HEK293 (cell line): ENCODE measurements around the gene ANKRD44.

Source experiments
- CTCF ChIA-PET: fragments of 350-600 bp; formaldehyde crosslinking; extraction: SDS; loops from one replicate; lab custom pipeline; 2021; ENCODE audit warnings: antibody characterized with exemption; lab: Yijun Ruan, JAX
- POLR2A ChIA-PET: fragments of 300-600 bp; formaldehyde crosslinking; extraction: SDS; loops from one replicate; lab custom pipeline; 2020; ENCODE audit warnings: antibody characterized with exemption, inconsistent platforms; lab: Yijun Ruan, JAX
- H3K27ac ChIP-seq: fragments of 200-500 bp; sonication (Bioruptor generic); 2 replicates; pipeline ENCODE4 v1.5.1; 2014; ENCODE audit warnings: low read depth, low read length, control low read depth, inconsistent platforms; ENCODE audit errors: extremely low read depth
- H3K36me3 ChIP-seq, 2 experiments: fragments of 200-500 bp in 1 of 2; sonication (Bioruptor generic) in 1 of 2; 1 replicate in 1 of 2; 2 replicates in 1 of 2; pipeline ENCODE4 v1.5.1; 2014 to 2017; ENCODE audit warnings: inconsistent platforms in 2 of 2, low read length in 2 of 2; ENCODE audit not compliant: control insufficient read depth in 2 of 2, insufficient read depth in 1 of 2
- H3K4me1 ChIP-seq: fragments of 200-500 bp; sonication (Bioruptor generic); 2 replicates; pipeline ENCODE4 v1.5.1; 2014; ENCODE audit warnings: mild to moderate bottlenecking, low read length, inconsistent platforms; ENCODE audit not compliant: control insufficient read depth, insufficient read depth
- H3K4me3 ChIP-seq: 2 replicates; pipeline ENCODE4 v1.5.1; 2011; ENCODE audit warnings: low read depth, mild to moderate bottlenecking, control low read depth, low read length, moderate library complexity
- H3K9me3 ChIP-seq: fragments of 200-500 bp; sonication (Bioruptor generic); 2 replicates; pipeline ENCODE4 v1.5.1; 2014; ENCODE audit warnings: low read depth, low read length, inconsistent platforms; ENCODE audit not compliant: control insufficient read depth, insufficient read depth
- AEBP2 ChIP-seq: fragments of 450-650 bp; formaldehyde crosslinking; IDR thresholded peaks from 2 replicates; pipeline ENCODE4 v1.5.1; 2016; ENCODE audit warnings: missing biosample characterization, missing genetic modification characterization, borderline replicate concordance
- ELK4 ChIP-seq: IDR thresholded peaks from 2 replicates; pipeline ENCODE4 v1.6.1; 2011; ENCODE audit warnings: mild to moderate bottlenecking, low read depth, low read length, borderline replicate concordance
- GLI2 ChIP-seq: fragments of 450-650 bp; formaldehyde crosslinking; IDR thresholded peaks from 2 replicates; pipeline ENCODE4; 2017; ENCODE audit warnings: missing biosample characterization, missing genetic modification characterization, low read depth, borderline replicate concordance
- KLF1 ChIP-seq: fragments of 450-650 bp; formaldehyde crosslinking; IDR thresholded peaks from 2 replicates; pipeline ENCODE4 v1.5.1; 2016; ENCODE audit warnings: missing biosample characterization, missing genetic modification characterization
- KLF17 ChIP-seq: fragments of 450-650 bp; formaldehyde crosslinking; IDR thresholded peaks from 2 replicates; pipeline ENCODE4 v1.5.1; 2016; ENCODE audit warnings: missing biosample characterization, missing genetic modification characterization
- RBAK ChIP-seq: fragments of 450-650 bp; formaldehyde crosslinking; IDR thresholded peaks from 2 replicates; pipeline ENCODE4 v1.5.1; 2016; ENCODE audit warnings: missing biosample characterization, missing genetic modification characterization
- SP2 ChIP-seq: fragments of 450-650 bp; formaldehyde crosslinking; IDR thresholded peaks from 2 replicates; pipeline ENCODE4 v1.5.1; 2016; ENCODE audit warnings: missing biosample characterization, missing genetic modification characterization
- ZNF112 ChIP-seq: fragments of 450-650 bp; formaldehyde crosslinking; IDR thresholded peaks from 2 replicates; pipeline ENCODE4 v1.5.0; 2017; ENCODE audit warnings: missing biosample characterization, missing genetic modification characterization
- ZNF132 ChIP-seq: fragments of 450-650 bp; formaldehyde crosslinking; IDR thresholded peaks from 2 replicates; pipeline ENCODE4 v1.5.1; 2017; ENCODE audit warnings: missing biosample characterization, missing genetic modification characterization, borderline replicate concordance
- ZNF140 ChIP-seq: fragments of 450-650 bp; formaldehyde crosslinking; IDR thresholded peaks from 2 replicates; pipeline ENCODE4 v1.5.1; 2016; ENCODE audit warnings: missing biosample characterization, missing genetic modification characterization
- ZNF148 ChIP-seq: fragments of 450-650 bp; formaldehyde crosslinking; IDR thresholded peaks from 2 replicates; pipeline ENCODE4 v1.5.0; 2017; ENCODE audit warnings: missing biosample characterization, missing genetic modification characterization, borderline replicate concordance
- ZNF155 ChIP-seq: fragments of 450-650 bp; formaldehyde crosslinking; IDR thresholded peaks from 2 replicates; pipeline ENCODE4 v1.5.1; 2016; ENCODE audit warnings: missing biosample characterization, missing genetic modification characterization
- ZNF18 ChIP-seq: fragments of 450-650 bp; formaldehyde crosslinking; IDR thresholded peaks from 2 replicates; pipeline ENCODE4 v1.5.1; 2016; ENCODE audit warnings: missing biosample characterization, missing genetic modification characterization
- ZNF19 ChIP-seq: fragments of 450-650 bp; formaldehyde crosslinking; IDR thresholded peaks from 2 replicates; pipeline ENCODE4; 2016; ENCODE audit warnings: missing biosample characterization, missing genetic modification characterization, low read depth
- ZNF239 ChIP-seq: fragments of 450-650 bp; formaldehyde crosslinking; IDR thresholded peaks from 2 replicates; pipeline ENCODE4 v1.5.1; 2016; ENCODE audit warnings: missing biosample characterization, missing genetic modification characterization
- ZNF274 ChIP-seq, 2 experiments: fragments of 200-500 bp in 1 of 2; fragments of 450-650 bp in 1 of 2; sonication (Bioruptor generic) in 1 of 2; formaldehyde crosslinking in 1 of 2; IDR thresholded peaks; 2 replicates each; pipeline versions ENCODE4 v1.5.1 to v1.6.1; 2014 to 2016; ENCODE audit warnings: borderline replicate concordance in 1 of 2, inconsistent platforms in 1 of 2, low read length in 1 of 2, missing biosample characterization in 1 of 2, missing genetic modification characterization in 1 of 2
- ZNF292 ChIP-seq: fragments of 450-650 bp; formaldehyde crosslinking; IDR thresholded peaks from 2 replicates; pipeline ENCODE4 v1.5.1; 2016; ENCODE audit warnings: low read depth, missing biosample characterization, missing genetic modification characterization, borderline replicate concordance
- ZNF37A ChIP-seq: fragments of 450-650 bp; IDR thresholded peaks from 2 replicates; pipeline ENCODE4 v1.5.1; 2018; ENCODE audit warnings: missing biosample characterization, missing genetic modification characterization
- ZNF558 ChIP-seq: fragments of 450-650 bp; formaldehyde crosslinking; IDR thresholded peaks from 2 replicates; pipeline ENCODE4 v1.5.1; 2016; ENCODE audit warnings: missing biosample characterization, missing genetic modification characterization
- ZNF610 ChIP-seq: fragments of 450-650 bp; formaldehyde crosslinking; IDR thresholded peaks from 2 replicates; pipeline ENCODE4 v1.5.1; 2016; ENCODE audit warnings: missing biosample characterization, missing genetic modification characterization, borderline replicate concordance
- ZNF654 ChIP-seq: fragments of 450-650 bp; formaldehyde crosslinking; IDR thresholded peaks from 2 replicates; pipeline ENCODE4 v1.5.1; 2016; ENCODE audit warnings: low read depth, missing biosample characterization, missing genetic modification characterization
- ZNF677 ChIP-seq: fragments of 450-650 bp; IDR thresholded peaks from 2 replicates; pipeline ENCODE4 v1.5.0; 2018; ENCODE audit warnings: missing biosample characterization, mild to moderate bottlenecking, missing genetic modification characterization, moderate library complexity
- ZNF747 ChIP-seq: fragments of 450-650 bp; formaldehyde crosslinking; IDR thresholded peaks from 2 replicates; pipeline ENCODE4 v1.5.1; 2016; ENCODE audit warnings: missing biosample characterization, missing genetic modification characterization
- ZNF768 ChIP-seq: fragments of 450-650 bp; formaldehyde crosslinking; IDR thresholded peaks from 2 replicates; pipeline ENCODE4 v1.5.1; 2018; ENCODE audit warnings: missing biosample characterization, mild to moderate bottlenecking, missing genetic modification characterization
- ZSCAN16 ChIP-seq: fragments of 450-650 bp; formaldehyde crosslinking; IDR thresholded peaks from 2 replicates; pipeline ENCODE4 v1.5.1; 2016; ENCODE audit warnings: missing biosample characterization, missing genetic modification characterization

ANKRD44 gene

GRCh38 chr2:197229509-197230443, 80.8 kb downstream of the ANKRD44 start (continued):
- TF ChIP-seq ZNF654, result no peak

- ChIA-PET CTCF (no interaction called here), POLR2A (no interaction called here)
- no peak for TF ChIP-seq ZNF112 (tag by site-specific recombination)
- TF ChIP-seq ZNF677 (tag by site-specific recombination), result no peak
- no peak for TF ChIP-seq ZNF292 (tag by site-specific recombination)
- no peak for TF ChIP-seq GLI2 (tag by site-specific recombination)
- no peak for TF ChIP-seq SP2 (tag by site-specific recombination)
- TF ChIP-seq ZNF610 (tag by site-specific recombination), result no peak
- no peaks in the 10 kb centered on the region for H3K9me3 ChIP-seq
- no peak overlapping the region for H3K4me3 ChIP-seq
- H3K4me1 ChIP-seq, result no peaks in the 10 kb centered on the region
- H3K36me3 ChIP-seq, result no peaks in the 10 kb centered on the region
- H3K27ac ChIP-seq, result no peak overlapping the region
Measured at GRCh38 chr2:197223451-197223850, 87.1 kb downstream of the ANKRD44 start.

GRCh38 chr2:197219636-197220035, 90.9 kb downstream of the ANKRD44 start:
- H3K4me1 ChIP-seq, result no peaks in the 10 kb centered on the region
- no peaks in the 10 kb centered on the region for H3K9me3 ChIP-seq
- no peak overlapping the region for H3K27ac ChIP-seq
- TF ChIP-seq ZNF239 (tag by site-specific recombination) (no peak), RBAK (tag by site-specific recombination) (no peak), ZNF155 (tag by site-specific recombination) (no peak), KLF1 (tag by site-specific recombination) (no peak), ZNF768 (tag by site-specific recombination) (no peak), ZNF132 (tag by site-specific recombination) (no peak), ZSCAN16 (tag by site-specific recombination) (no peak), ZNF274 (IDR thresholded peaks at IDR 0.05; ENCODE audit: low read length) (no peak), ZNF274 (tag by site-specific recombination; IDR thresholded peaks at IDR 0.05; ENCODE audit: borderline replicate concordance) (no peak), ZNF558 (tag by site-specific recombination) (no peak), KLF17 (tag by site-specific recombination) (no peak), ZNF18 (tag by site-specific recombination) (no peak), ZNF140 (tag by site-specific recombination) (no peak), AEBP2 (tag by site-specific recombination) (no peak), ZNF747 (no peak), ZNF148 (tag by site-specific recombination) (no peak), ELK4 (no peak), ZNF37A (no peak), ZNF19 (tag by site-specific recombination) (no peak)
- TF ChIP-seq, all 188 proteins: peak for 0
- no peak overlapping the region for H3K4me3 ChIP-seq
- H3K36me3 ChIP-seq, result no peaks in the 10 kb centered on the region
- POLR2A ChIA-PET, result no interaction called here
- CTCF ChIA-PET, result interaction anchor here (0.6 kb wide), 1 partner anchor 136 kb away, joined by 3 read pairs; no protein-coding TSS in a partner anchor
